ENCODE results near the gene CCDC158. TPM values are rescaled to one million over a fixed set of nuclear protein-coding genes. Genes with fewer than 3 reads are reported as not detected.

CCDC158 gene
- total RNA-seq, 1 donor from 2014 or later, result not detected

GRCh38 chr4:76305033-76305687 is 115.8 kb downstream of the CCDC158 start:
- ChIA-PET POLR2A (no interaction called here), CTCF (no interaction called here)
- Mint-ChIP-seq H3K36me3 (ENCODE audit: low read depth) (no peaks in the 10 kb centered on the region), H3K4me1 (peaks cover 19% of the 10 kb centered on the region), H3K27me3 (peaks cover 33% of the 10 kb centered on the region), H3K27ac (no peak overlapping the region), H3K4me3 (peak overlapping the region; percentile 79), H3K9me3 (no peaks in the 10 kb centered on the region)
- DNase-seq (no peak), ATAC-seq (ENCODE audit: low read depth) (no peak)
- intact Hi-C loops (cut with micrococcal nuclease), result no loop called here
- no peak for TF ChIP-seq CTCF (IDR thresholded peaks at IDR 0.05)

GRCh38 chr4:76302826-76303438 is 118.0 kb downstream of the CCDC158 start:
- TF ChIP-seq CTCF (IDR thresholded peaks at IDR 0.05), result no peak
- Mint-ChIP-seq H3K27me3 (peaks cover 20% of the 10 kb centered on the region), H3K9me3 (peaks cover 6% of the 10 kb centered on the region), H3K4me3 (no peak overlapping the region), H3K27ac (no peak overlapping the region), H3K36me3 (ENCODE audit: low read depth) (no peaks in the 10 kb centered on the region), H3K4me1 (peaks cover 19% of the 10 kb centered on the region)
- ChIA-PET POLR2A (no interaction called here), CTCF (no interaction called here)
- intact Hi-C loops (cut with micrococcal nuclease), result no loop called here
- no peak for DNase-seq
- no peak for ATAC-seq (ENCODE audit: low read depth)

- Mint-ChIP-seq H3K4me3 (no peak overlapping the region), H3K27me3 (peaks cover 20% of the 10 kb centered on the region), H3K27ac (no peak overlapping the region), H3K36me3 (ENCODE audit: low read depth) (no peaks in the 10 kb centered on the region), H3K9me3 (peaks cover 12% of the 10 kb centered on the region), H3K4me1 (peaks cover 16% of the 10 kb centered on the region)
- ATAC-seq (ENCODE audit: low read depth), result no peak
- no peak for DNase-seq
- no peak for TF ChIP-seq CTCF (IDR thresholded peaks at IDR 0.05)
- CTCF ChIA-PET, result no interaction called here
- intact Hi-C loops (cut with micrococcal nuclease), result no loop called here
- POLR2A ChIA-PET, result no interaction called here
Observed at GRCh38 chr4:76301775-76302162, 119.2 kb downstream of the CCDC158 start.

- DNase-seq, result no peak
- CTCF ChIA-PET, result no interaction called here
Observed at GRCh38 chr4:76301068-76301774, 119.7 kb downstream of the CCDC158 start.

More at GRCh38 chr4:76301068-76301774, 119.7 kb downstream of the CCDC158 start:
- intact Hi-C loops (cut with micrococcal nuclease), result no loop called here
- Mint-ChIP-seq H3K4me1 (peaks cover 13% of the 10 kb centered on the region), H3K27me3 (peaks cover 18% of the 10 kb centered on the region), H3K27ac (no peak overlapping the region), H3K36me3 (ENCODE audit: low read depth) (no peaks in the 10 kb centered on the region), H3K4me3 (no peak overlapping the region), H3K9me3 (peaks cover 16% of the 10 kb centered on the region)
- no peak for TF ChIP-seq CTCF (IDR thresholded peaks at IDR 0.05)
- peak; percentile 34 for ATAC-seq (ENCODE audit: low read depth)
- POLR2A ChIA-PET, result no interaction called here

Measured in activated B cell treated with CpG ODN at 0.5 μM for 24 hours (primary cell).